Fibroblast of upper back skin (primary cell): ENCODE results near the gene MTRFR.
"Not testable (repeated sequence)": the region's sequence is repeated elsewhere in the genome, so short reads cannot be mapped to it uniquely, and the experiment has no call there.

Experiments
- DNase-seq: peaks from one replicate; pipeline ENCODE4 v3.0.0-alpha.2; 2013

Gene MTRFR

GRCh38 chr12:123232807-123233504 lies at the start of gene MTRFR, which contains the start of gene MPHOSPH9:
Gene MTRFR, plus strand, starts transcription at chr12:123233436. Its CDS starts 20,239 bp downstream, at chr12:123253675.
Gene MPHOSPH9, minus strand, starts transcription at chr12:123233141. Its CDS starts 2,777 bp downstream, at chr12:123230364.
- peak; percentile 100 for DNase-seq

- no peak for DNase-seq
Measured at GRCh38 chr12:123187637-123188036, 45.6 kb upstream of the MTRFR start.

- no peak for DNase-seq
Measured at GRCh38 chr12:123199936-123200335, 33.3 kb upstream of the MTRFR start.

DNA sequence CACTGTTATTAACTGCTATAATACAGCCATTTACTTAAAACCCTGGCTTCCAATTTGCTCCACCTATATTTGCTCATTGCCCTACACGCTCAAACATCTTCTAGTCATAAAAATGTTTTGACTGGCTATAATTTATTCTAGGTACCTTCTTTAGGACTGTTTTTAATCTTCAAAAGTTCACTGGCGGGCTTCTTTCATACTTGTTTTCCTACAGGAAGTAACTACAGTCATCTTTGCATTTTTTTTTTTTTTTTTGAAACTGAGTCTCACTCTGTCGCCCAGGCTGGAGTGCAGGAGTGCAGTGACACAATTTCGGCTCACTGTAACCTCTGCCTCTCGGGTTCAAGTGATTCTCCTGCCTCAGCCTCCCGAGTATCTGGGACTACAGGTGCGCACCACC lies 32.8 kb upstream of the MTRFR start:
- DNase-seq = no peak

DNA sequence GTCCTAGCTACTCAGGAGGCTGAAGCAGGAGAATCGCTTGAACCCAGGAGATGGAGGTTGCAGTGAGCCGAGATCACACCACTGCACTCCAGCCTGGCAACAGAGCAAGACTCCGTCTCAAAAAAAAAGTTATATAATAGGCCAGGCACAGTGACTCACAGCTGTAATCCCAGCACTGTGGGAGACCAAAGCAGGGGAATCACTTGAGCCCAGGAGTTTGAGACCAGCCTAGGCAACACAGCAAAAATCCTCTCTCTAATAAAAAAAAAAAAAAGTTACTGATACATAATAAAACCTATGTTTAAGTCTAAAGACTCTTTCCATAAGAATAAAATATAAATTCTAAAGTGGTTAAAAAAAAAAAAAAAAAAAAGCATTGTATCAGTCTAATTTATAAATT lies 26.4 kb upstream of the MTRFR start:
- DNase-seq = peak; percentile 11

DNA sequence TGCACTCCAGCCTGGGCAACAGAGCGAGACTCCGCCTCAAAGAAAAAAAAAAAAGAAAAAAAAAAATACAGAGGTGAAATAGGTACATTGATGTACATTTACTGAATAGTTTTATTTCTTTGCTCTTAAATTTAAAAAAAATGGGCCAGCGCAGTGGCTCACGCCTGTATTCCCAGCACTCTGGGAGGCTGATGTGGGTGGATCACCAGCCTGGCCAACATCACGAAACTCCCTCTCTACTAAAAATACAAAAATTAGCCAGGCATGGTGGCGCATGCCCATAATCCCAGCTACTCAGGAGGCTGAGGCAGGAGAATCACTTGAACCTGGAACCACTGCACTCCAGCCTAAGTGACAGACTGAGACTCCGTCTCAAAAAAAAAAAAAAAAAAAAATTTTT lies 25.4 kb upstream of the MTRFR start:
- not testable (repeated sequence) for DNase-seq

GRCh38 chr12:123223241-123223668 lies 10.0 kb upstream of the MTRFR start:
- DNase-seq = peak; percentile 8

DNA sequence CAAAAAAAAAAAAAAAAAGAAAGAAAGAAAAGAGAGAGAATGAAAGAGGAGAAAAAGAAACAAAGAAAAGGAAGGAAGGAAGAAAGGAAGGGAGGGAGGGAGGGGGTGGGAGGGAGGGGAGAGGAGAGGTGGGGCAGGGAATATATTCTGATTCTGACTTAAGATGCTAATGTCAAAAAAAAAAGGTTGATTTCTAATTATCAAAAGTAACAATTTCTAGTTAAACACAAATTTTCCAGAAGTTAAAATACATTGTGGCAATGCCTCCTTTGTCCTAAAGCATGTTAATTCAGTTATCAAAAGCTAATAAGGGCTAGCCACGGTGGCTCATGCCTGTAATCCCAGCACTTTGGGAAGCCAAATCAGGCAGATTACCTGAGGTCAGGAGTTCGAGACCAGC lies 7.8 kb upstream of the MTRFR start:
- no peak for DNase-seq

DNA sequence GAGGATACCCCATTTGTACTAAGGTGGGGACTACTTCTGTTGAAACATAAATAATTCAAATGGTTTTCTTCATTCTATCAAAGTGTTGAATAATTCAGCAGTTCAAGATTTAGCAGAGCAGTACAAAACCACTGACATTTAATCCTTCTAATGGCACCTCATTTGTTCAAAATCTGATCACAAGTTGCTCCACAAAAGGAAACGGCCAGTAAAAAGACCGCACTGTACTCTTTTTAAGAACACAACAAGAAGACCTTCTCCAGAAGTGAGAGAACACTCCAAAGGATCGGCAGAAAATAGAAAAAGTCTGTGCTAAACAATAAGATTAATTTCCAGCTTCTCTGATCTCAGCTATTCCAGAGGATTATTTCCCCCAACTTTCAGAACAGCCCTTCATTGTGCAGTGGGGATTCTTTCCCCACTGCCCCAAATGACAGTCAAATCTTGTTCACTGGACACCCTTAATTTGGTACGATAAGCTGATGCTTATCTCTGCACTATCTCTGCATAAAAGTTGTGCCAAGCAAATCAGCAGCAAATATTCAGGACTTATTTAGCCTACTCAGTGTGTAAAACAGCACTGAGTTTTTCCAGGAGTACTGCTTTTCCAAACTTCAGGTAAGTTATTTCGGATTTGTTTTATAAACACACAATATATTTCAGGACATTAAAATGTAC lies 5.5 kb upstream of the MTRFR start:
- no peak for DNase-seq

DNA sequence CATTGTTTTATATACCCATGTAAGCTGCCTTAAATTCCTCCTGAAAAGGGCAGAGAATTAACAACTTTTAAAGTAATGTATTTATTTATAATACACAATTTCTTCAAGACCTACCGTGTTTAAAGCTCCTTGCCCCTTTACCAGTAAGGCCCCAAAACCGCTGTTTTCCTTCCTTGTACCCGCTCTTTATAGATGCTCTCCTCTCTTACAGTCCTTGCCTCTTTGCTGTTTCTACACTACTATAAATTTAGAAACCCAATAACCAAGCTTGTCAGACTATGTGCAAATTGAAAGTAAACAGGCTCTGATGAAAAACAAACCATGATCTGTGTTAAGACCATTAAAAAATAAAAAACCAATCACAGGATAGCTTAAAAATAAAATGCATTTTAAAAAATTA lies 4.2 kb upstream of the MTRFR start:
- no peak for DNase-seq

DNA sequence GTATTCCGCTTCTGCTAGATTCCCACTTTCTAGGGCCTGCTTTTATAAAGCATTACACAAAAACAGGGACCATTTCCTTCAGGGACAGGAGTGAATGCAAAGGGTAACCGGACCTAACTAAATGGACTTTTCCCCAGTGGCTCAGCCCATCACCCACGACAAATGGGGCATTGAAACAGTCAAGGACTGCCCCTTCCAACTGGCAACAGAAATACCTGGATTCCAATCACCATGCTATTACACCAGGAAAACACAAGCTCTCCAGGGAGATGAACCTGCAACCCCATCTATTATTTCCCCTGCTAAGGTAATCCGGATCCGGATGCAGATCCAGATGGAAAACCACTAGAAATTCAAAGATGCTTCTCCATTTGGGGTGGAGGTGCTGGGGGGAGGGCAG lies 1.3 kb upstream of the MTRFR start:
- no peak for DNase-seq

GRCh38 chr12:123232472-123232806 lies 797 bp upstream of the MTRFR start:
- no peak for DNase-seq

- no peak for DNase-seq
Measured at GRCh38 chr12:123233505-123234308, 471 bp downstream of the MTRFR start.

GRCh38 chr12:123237646-123238329 lies 4.6 kb downstream of the MTRFR start:
- DNase-seq = peak; percentile 66

DNA sequence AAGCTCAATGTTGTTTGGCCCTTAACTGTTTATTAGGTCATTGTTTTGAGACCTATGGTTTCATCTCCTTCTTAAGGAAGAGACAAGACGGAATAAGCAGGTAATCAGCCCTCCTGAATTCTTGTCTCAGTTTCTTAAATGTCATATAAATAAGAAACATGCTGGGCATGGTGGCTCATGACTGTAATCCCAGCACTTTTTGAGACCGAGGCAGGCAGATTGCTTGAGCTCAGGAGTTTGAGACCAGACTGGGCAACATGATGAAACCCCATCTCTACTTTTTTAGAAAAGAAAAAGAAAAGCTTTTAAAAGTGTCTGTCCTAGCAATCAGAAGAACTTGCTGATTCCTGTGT lies 5.1 kb downstream of the MTRFR start:
- DNase-seq = no peak

- DNase-seq = no peak
Measured at GRCh38 chr12:123238961-123239360, 5.7 kb downstream of the MTRFR start.

DNA sequence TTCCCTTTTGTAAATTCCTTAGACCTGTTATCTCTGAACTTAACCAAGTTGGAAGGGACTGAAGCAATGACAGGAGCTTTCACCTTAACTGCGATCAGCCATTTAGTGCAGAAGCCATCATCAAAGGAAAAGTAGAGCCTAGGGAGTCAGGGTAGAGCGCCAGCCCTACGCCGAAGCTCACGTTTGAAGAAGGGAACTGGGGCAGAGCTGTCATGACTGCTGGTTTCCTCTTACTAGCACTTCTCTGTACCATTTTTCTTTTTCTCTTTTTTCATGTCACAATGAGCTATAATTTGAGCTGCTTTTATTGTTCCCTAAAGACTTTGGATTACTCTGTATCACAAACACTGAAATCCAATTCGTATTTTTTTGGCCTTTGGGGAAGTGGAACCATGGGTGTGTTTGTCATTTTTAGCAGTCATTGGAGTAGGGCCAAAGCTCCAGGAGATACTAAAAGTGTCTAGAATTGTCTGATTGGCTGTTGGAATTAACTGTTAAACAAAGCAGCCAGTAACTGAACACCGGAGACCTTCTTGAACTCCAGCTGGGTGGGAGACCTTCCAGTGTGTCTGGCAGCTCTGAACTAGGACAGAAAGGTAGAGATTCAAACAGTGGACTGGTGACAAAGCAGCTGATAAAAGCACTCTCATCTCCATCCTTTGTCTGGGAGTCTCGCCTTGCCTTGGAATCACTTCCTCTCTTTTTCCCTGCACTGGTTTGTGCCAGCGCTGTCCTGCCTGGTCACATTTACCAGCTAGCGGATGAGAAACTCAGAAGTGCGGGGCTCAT lies 9.1 kb downstream of the MTRFR start:
- DNase-seq = no peak

GRCh38 chr12:123243671-123244262 lies 10.5 kb downstream of the MTRFR start:
- DNase-seq = no peak

GRCh38 chr12:123245678-123246077 lies 12.4 kb downstream of the MTRFR start:
- DNase-seq = no peak

DNA sequence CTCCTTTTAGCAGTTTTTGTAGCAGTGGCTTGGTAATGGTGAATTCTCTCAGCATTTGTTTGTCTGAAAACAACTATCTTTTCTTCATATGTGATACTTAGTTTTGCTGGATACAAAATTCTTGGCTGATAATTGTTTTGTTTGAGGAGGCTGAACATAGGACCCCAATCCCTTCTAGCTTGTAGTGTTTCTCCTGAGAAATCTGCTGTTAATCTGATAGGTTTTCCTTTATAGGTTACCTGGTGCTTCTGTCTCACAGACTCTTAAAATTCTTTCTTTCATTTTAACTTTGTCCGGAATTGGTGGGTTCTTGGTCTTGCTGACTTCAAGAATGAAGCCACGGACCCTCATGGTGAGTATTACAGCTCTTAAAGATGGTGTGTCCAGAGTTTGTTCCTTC lies 14.9 kb downstream of the MTRFR start:
- DNase-seq = not testable (repeated sequence)

GRCh38 chr12:123248996-123249741 lies 15.9 kb downstream of the MTRFR start:
- not testable (repeated sequence) for DNase-seq
